Liver (tissue), 3 donors: ENCODE data around the gene SDF4.

Experiments used
- ATF3 ChIP-seq: IDR thresholded peaks from 2 replicates; pipeline ENCODE4 v1.6.1; 2016; ENCODE audit warnings: antibody characterized with exemption
- CTCF ChIP-seq: fragments of 150-350 bp; IDR thresholded peaks from 2 replicates; pipeline ENCODE4 v1.5.1; 2017; ENCODE audit warnings: improper control_type of control experiment, low read depth, low read length; ENCODE audit not compliant: missing input control
- GABPA ChIP-seq, 2 donors: IDR thresholded peaks in 1 of 2; conservative IDR thresholded peaks in 1 of 2; 2 replicates each; pipeline ENCODE4 v1.6.1; 2016; ENCODE audit warnings: antibody characterized with exemption in 2 of 2, mild to moderate bottlenecking in 1 of 2, moderate library complexity in 1 of 2
- HNF4G ChIP-seq: IDR thresholded peaks from 2 replicates; pipeline ENCODE4 v1.6.1; 2016; ENCODE audit warnings: antibody characterized with exemption
- JUND ChIP-seq, 2 donors: IDR thresholded peaks; 2 replicates each; pipeline ENCODE4 v1.6.1; 2016; ENCODE audit warnings: antibody characterized with exemption in 2 of 2
- NR2F2 ChIP-seq: IDR thresholded peaks from 2 replicates; pipeline ENCODE4 v1.6.1; 2016; ENCODE audit warnings: antibody characterized with exemption
- RAD21 ChIP-seq, 2 donors: IDR thresholded peaks; 2 replicates each; pipeline ENCODE4 v1.6.1; 2016; ENCODE audit warnings: antibody characterized with exemption in 2 of 2, mild to moderate bottlenecking in 2 of 2
- TAF1 ChIP-seq: conservative IDR thresholded peaks from 2 replicates; pipeline ENCODE4 v1.6.1; 2016; ENCODE audit warnings: antibody characterized with exemption, mild to moderate bottlenecking
- ZBTB33 ChIP-seq: IDR thresholded peaks from 2 replicates; pipeline ENCODE4 v1.6.1; 2016; ENCODE audit warnings: antibody characterized with exemption
- donor health status: healthy.
- donor health status: healthy.

- TF ChIP-seq JUND (IDR thresholded peaks at IDR 0.05): no peak
- no peak for TF ChIP-seq CTCF
- no peak for TF ChIP-seq TAF1
- no peak for TF ChIP-seq NR2F2
- no peak for TF ChIP-seq RAD21 (IDR thresholded peaks at IDR 0.05)
- no peak for TF ChIP-seq HNF4G
- no peak for TF ChIP-seq ZBTB33
- no peak for TF ChIP-seq ATF3
- no peak for TF ChIP-seq GABPA (IDR thresholded peaks at IDR 0.05 in 1 of 2, conservative IDR thresholded peaks at IDR 0.05 in 1 of 2)
These were observed 42.6 kb upstream of the SDF4 start for GRCh38 chr1:1274299-1274930.
